Osteoblast (primary cell): ENCODE measurements around the gene C2CD4D. TPM values are rescaled to one million over a fixed set of nuclear protein-coding genes. Genes with fewer than 3 reads are reported as not detected.

Source experiments
- DNase-seq: peaks from one replicate; pipeline ENCODE4 v3.0.0; 2011; ENCODE audit warnings: low spot score, mixed read lengths; ENCODE audit not compliant: insufficient read length; ENCODE audit errors: missing footprints
- H2AFZ ChIP-seq: 2 replicates; pipeline ENCODE4 v1.6.0; 2011; ENCODE audit warnings: mild to moderate bottlenecking, low read length
- H3K27ac ChIP-seq: 2 replicates; pipeline ENCODE4 v1.5.1; 2011; ENCODE audit warnings: mild to moderate bottlenecking, low read depth, low read length, moderate library complexity
- H3K27me3 ChIP-seq: 2 replicates; pipeline ENCODE4 v1.6.0; 2012; ENCODE audit warnings: mild to moderate bottlenecking, control low read depth, inconsistent platforms, low read length, moderate library complexity; ENCODE audit not compliant: insufficient read depth
- H3K36me3 ChIP-seq: 2 replicates; pipeline ENCODE4 v1.5.1; 2011; ENCODE audit warnings: mild to moderate bottlenecking, low read length, control low read depth, moderate library complexity; ENCODE audit not compliant: insufficient read depth
- H3K4me1 ChIP-seq: 2 replicates; pipeline ENCODE4 v1.5.1; 2011; ENCODE audit warnings: mild to moderate bottlenecking, low read length, control low read depth, moderate library complexity; ENCODE audit not compliant: insufficient read depth
- H3K4me2 ChIP-seq: 2 replicates; pipeline ENCODE4 v1.6.0; 2011; ENCODE audit warnings: mild to moderate bottlenecking, low read length; ENCODE audit not compliant: insufficient read depth
- H3K4me3 ChIP-seq: fragments of 200-600 bp; sonication (generic); 3 replicates; pipeline ENCODE4 v1.5.1; 2012; ENCODE audit warnings: mild to moderate bottlenecking, low read length, inconsistent platforms; ENCODE audit not compliant: insufficient read depth
- H3K79me2 ChIP-seq: 2 replicates; pipeline ENCODE4 v1.6.0; 2012; ENCODE audit warnings: mild to moderate bottlenecking, low read length, control low read depth, inconsistent platforms; ENCODE audit not compliant: insufficient read depth
- H3K9me3 ChIP-seq: 2 replicates; pipeline ENCODE4 v1.5.1; 2011; ENCODE audit warnings: low read depth, low read length, control low read depth
- H4K20me1 ChIP-seq: 2 replicates; pipeline ENCODE4 v1.6.0; 2012; ENCODE audit warnings: mild to moderate bottlenecking, low read length, control low read depth; ENCODE audit not compliant: insufficient read depth
- total RNA-seq: library from RNA; depleted of rRNA; stranded (reverse); fragments of >200 nt; gene quantifications from 2 replicates; pipeline ENCODE4 v1.2.3, GENCODE V29; 2012
- TF ChIP-seq, protein P1 (sequence below): IDR thresholded peaks from 2 replicates; pipeline ENCODE4 v1.5.1; 2011; ENCODE audit warnings: mild to moderate bottlenecking, low read depth, low read length, moderate library complexity; ENCODE audit errors: extremely low read depth

The C2CD4D gene
- total RNA-seq, 1 donor, result not detected

DNA sequence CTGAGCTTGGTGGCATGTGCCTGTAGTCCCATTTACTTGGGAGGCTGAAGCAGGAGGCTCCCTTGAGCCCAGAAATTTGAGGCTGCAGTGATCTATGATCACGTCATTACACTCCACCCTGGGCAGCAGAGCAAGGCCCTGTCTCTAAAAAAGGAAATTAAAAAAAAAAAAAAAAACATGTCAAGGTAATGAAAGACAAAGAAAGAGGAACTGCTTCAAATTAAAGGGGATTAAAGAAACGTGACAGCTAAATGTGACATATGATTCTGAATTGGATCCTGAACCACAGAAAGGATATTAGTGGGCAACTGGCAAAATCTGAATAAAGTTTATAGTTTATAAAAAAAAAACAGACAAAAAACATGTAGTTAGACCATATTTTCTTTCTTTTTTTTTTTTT, 3.8 kb upstream of the C2CD4D start:
- Histone ChIP-seq H4K20me1 (peaks cover 3% of the 10 kb centered on the region), H3K36me3 (no peaks in the 10 kb centered on the region), H3K27ac (no peak overlapping the region), H2AFZ (no peak overlapping the region), H3K4me3 (no peak overlapping the region), H3K9me3 (no peaks in the 10 kb centered on the region), H3K4me2 (no peak overlapping the region), H3K4me1 (peaks cover 35% of the 10 kb centered on the region), H3K27me3 (peaks cover 34% of the 10 kb centered on the region), H3K79me2 (no peaks in the 10 kb centered on the region)
- DNase-seq, result no peak
- TF ChIP-seq, protein P1, sequence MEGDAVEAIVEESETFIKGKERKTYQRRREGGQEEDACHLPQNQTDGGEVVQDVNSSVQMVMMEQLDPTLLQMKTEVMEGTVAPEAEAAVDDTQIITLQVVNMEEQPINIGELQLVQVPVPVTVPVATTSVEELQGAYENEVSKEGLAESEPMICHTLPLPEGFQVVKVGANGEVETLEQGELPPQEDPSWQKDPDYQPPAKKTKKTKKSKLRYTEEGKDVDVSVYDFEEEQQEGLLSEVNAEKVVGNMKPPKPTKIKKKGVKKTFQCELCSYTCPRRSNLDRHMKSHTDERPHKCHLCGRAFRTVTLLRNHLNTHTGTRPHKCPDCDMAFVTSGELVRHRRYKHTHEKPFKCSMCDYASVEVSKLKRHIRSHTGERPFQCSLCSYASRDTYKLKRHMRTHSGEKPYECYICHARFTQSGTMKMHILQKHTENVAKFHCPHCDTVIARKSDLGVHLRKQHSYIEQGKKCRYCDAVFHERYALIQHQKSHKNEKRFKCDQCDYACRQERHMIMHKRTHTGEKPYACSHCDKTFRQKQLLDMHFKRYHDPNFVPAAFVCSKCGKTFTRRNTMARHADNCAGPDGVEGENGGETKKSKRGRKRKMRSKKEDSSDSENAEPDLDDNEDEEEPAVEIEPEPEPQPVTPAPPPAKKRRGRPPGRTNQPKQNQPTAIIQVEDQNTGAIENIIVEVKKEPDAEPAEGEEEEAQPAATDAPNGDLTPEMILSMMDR, result no peak

DNA sequence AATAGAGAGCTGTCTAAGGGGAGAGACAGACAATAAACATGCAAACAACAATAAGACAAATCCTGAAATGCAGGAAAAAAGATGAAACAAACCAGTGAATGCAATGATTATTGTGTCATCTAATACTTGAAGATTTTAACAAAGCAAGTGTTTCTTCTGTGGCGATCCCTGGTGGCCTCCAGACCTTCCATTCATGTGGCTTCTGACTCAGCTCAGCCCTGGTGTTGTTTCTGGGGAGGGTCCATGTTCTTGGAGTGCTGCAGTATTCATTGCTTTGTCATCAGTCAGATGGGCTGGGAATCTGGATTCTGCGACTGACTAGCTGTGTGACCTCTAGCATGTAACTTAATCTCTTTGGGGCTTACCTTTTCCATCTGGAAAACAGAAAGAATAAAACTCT, 1.5 kb upstream of the C2CD4D start:
- Histone ChIP-seq H2AFZ (no peak overlapping the region), H3K4me3 (no peak overlapping the region), H3K9me3 (no peaks in the 10 kb centered on the region), H3K79me2 (no peaks in the 10 kb centered on the region), H3K27me3 (peaks cover 48% of the 10 kb centered on the region), H3K4me2 (peak overlapping the region; percentile 6), H4K20me1 (peaks cover 3% of the 10 kb centered on the region), H3K27ac (no peak overlapping the region), H3K4me1 (peaks cover 29% of the 10 kb centered on the region), H3K36me3 (no peaks in the 10 kb centered on the region)
- DNase-seq, result peak; percentile 98
- TF ChIP-seq, protein P1, result no peak

GRCh38 chr1:151840421-151840820, 801 bp upstream of the C2CD4D start:
- H4K20me1 ChIP-seq, result peaks cover 3% of the 10 kb centered on the region
- H3K4me1 ChIP-seq, result peaks cover 26% of the 10 kb centered on the region
- H3K27me3 ChIP-seq, result peaks cover 54% of the 10 kb centered on the region
- no peak overlapping the region for H3K27ac ChIP-seq
- H3K4me3 ChIP-seq, result no peak overlapping the region
- TF ChIP-seq, protein P1, result no peak
- peak overlapping the region; percentile 68 for H3K4me2 ChIP-seq
- DNase-seq, result peak; percentile 90
- H3K9me3 ChIP-seq, result no peaks in the 10 kb centered on the region
- H3K79me2 ChIP-seq, result no peaks in the 10 kb centered on the region
- no peaks in the 10 kb centered on the region for H3K36me3 ChIP-seq
- H2AFZ ChIP-seq, result no peak overlapping the region

- H3K27me3 ChIP-seq, result peaks cover 48% of the 10 kb centered on the region
- no peak for DNase-seq
- no peak overlapping the region for H3K27ac ChIP-seq
- peaks cover 26% of the 10 kb centered on the region for H3K4me1 ChIP-seq
- no peak overlapping the region for H2AFZ ChIP-seq
- no peaks in the 10 kb centered on the region for H3K36me3 ChIP-seq
- TF ChIP-seq, protein P1, result no peak
- H3K4me2 ChIP-seq, result peak overlapping the region; percentile 68
- peaks cover 3% of the 10 kb centered on the region for H4K20me1 ChIP-seq
- no peak overlapping the region for H3K4me3 ChIP-seq
- H3K9me3 ChIP-seq, result no peaks in the 10 kb centered on the region
- H3K79me2 ChIP-seq, result no peaks in the 10 kb centered on the region
Measured at GRCh38 chr1:151839082-151839412, 573 bp downstream of the C2CD4D start.
